Smooth muscle cell (in vitro differentiated cells): ENCODE data around the gene EPHB1. TPM values are rescaled to one million over a fixed set of nuclear protein-coding genes. Genes with fewer than 3 reads are reported as not detected.

Experiments used
- DNase-seq: peaks from one replicate; lab custom pipeline; 2025; ENCODE audit not compliant: unreplicated experiment; lab: John Stamatoyannopoulos, UW
- H2AFZ ChIP-seq: fragments of 200-600 bp; sonication (generic); 2 replicates; pipeline ENCODE4 v1.6.0; 2016; ENCODE audit warnings: antibody characterized with exemption, low read depth, mild to moderate bottlenecking
- H3F3A ChIP-seq: fragments of 200-600 bp; sonication (generic); 2 replicates; pipeline ENCODE4 v1.6.0; 2017; ENCODE audit warnings: antibody characterized with exemption, low read depth
- H3K27ac ChIP-seq: fragments of 200-600 bp; sonication (generic); 2 replicates; pipeline ENCODE4 v1.5.1; 2016; ENCODE audit warnings: low read depth, mild to moderate bottlenecking
- H3K27me3 ChIP-seq: fragments of 200-600 bp; sonication (generic); 2 replicates; pipeline ENCODE4 v1.6.1; 2016; ENCODE audit warnings: low read depth, mild to moderate bottlenecking
- H3K36me3 ChIP-seq: fragments of 200-600 bp; sonication (generic); 2 replicates; pipeline ENCODE4 v1.5.1; 2016; ENCODE audit warnings: low read depth
- H3K4me1 ChIP-seq: fragments of 200-600 bp; sonication (generic); 2 replicates; pipeline ENCODE4 v1.5.1; 2016; ENCODE audit warnings: low read depth
- H3K4me2 ChIP-seq: fragments of 200-600 bp; sonication (generic); 2 replicates; pipeline ENCODE4 v1.6.0; 2016; ENCODE audit warnings: mild to moderate bottlenecking
- H3K4me3 ChIP-seq: fragments of 200-600 bp; sonication (generic); 2 replicates; pipeline ENCODE4 v1.5.1; 2016; ENCODE audit warnings: mild to moderate bottlenecking
- H3K79me2 ChIP-seq: fragments of 200-600 bp; sonication (generic); 2 replicates; pipeline ENCODE4 v1.6.0; 2016; ENCODE audit warnings: low read depth, mild to moderate bottlenecking
- H3K9ac ChIP-seq: fragments of 200-600 bp; sonication (generic); 2 replicates; pipeline ENCODE4 v1.6.0; 2016; ENCODE audit warnings: low read depth
- H3K9me3 ChIP-seq: fragments of 200-600 bp; sonication (generic); replicated peaks from 2 replicates; pipeline ENCODE4 v1.5.1; 2016; ENCODE audit warnings: low read depth
- H4K20me1 ChIP-seq: fragments of 200-600 bp; sonication (generic); 2 replicates; pipeline ENCODE4 v1.6.0; 2016; ENCODE audit warnings: low read depth
- WGBS: methylation state at CpG from one replicate; pipeline ENCODE4 v1.1.7; 2016; ENCODE audit warnings: low lambda C conversion rate; 5-methylcytosine and 5-hydroxymethylcytosine counted together
- polyA plus RNA-seq: library from polyadenylated mRNA; unstranded; fragments of >200 nt; fragmentation: Nextera tagmentation; extraction: Ambion mirVana; gene quantifications from 2 replicates; pipeline ENCODE4 v1.2.1, GENCODE V29; 2016
- total RNA-seq: library from RNA; depleted of rRNA; stranded (reverse); fragments of >200 nt; gene quantifications from 2 replicates; pipeline ENCODE4 v1.2.3, GENCODE V29; 2014
- TF ChIP-seq, protein P1 (sequence below): fragments of 200-600 bp; sonication (generic); IDR thresholded peaks from 2 replicates; pipeline ENCODE4 v1.5.1; 2017; ENCODE audit warnings: borderline replicate concordance, mild to moderate bottlenecking, antibody characterized with exemption; ENCODE audit not compliant: insufficient read depth, poor library complexity, severe bottlenecking

EPHB1 gene
- total and polyA plus RNA-seq, 2 experiments from 2014 or later, result 2.5 to 2.6 TPM

DNA sequence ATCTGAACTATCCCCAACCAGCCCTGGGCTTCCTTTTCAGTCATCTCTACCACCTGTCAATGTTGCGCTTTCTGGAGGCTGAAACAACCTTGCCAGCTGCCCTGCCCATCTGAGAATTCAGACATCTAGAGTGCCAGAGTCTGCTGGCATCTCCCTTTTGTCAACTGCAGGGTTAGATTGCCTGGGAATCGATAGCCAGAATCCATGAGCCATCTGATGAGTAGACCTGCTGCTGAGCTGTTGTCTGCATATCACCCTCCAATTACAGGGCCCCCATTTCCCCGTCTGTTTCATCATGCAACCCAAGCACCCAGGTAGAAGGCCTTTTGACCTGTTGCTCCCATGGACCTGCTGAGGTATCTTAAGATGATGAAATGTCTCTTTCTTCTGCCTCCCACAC lies 280.1 kb downstream of the EPHB1 start:
- DNase-seq, result no peak
- Histone ChIP-seq H3K4me3 (no peak overlapping the region), H3K27me3 (no peaks in the 10 kb centered on the region), H3K4me2 (no peak overlapping the region), H4K20me1 (no peaks in the 10 kb centered on the region), H3F3A (no peaks in the 10 kb centered on the region), H3K79me2 (no peaks in the 10 kb centered on the region), H3K9me3 (no peaks in the 10 kb centered on the region), H2AFZ (no peak overlapping the region), H3K4me1 (no peaks in the 10 kb centered on the region), H3K9ac (no peak overlapping the region), H3K36me3 (no peaks in the 10 kb centered on the region), H3K27ac (no peak overlapping the region)
- TF ChIP-seq, protein P1, sequence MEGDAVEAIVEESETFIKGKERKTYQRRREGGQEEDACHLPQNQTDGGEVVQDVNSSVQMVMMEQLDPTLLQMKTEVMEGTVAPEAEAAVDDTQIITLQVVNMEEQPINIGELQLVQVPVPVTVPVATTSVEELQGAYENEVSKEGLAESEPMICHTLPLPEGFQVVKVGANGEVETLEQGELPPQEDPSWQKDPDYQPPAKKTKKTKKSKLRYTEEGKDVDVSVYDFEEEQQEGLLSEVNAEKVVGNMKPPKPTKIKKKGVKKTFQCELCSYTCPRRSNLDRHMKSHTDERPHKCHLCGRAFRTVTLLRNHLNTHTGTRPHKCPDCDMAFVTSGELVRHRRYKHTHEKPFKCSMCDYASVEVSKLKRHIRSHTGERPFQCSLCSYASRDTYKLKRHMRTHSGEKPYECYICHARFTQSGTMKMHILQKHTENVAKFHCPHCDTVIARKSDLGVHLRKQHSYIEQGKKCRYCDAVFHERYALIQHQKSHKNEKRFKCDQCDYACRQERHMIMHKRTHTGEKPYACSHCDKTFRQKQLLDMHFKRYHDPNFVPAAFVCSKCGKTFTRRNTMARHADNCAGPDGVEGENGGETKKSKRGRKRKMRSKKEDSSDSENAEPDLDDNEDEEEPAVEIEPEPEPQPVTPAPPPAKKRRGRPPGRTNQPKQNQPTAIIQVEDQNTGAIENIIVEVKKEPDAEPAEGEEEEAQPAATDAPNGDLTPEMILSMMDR, result no peak
- 78% methylated on average over 3 of the region's 3 CpGs for WGBS

DNA sequence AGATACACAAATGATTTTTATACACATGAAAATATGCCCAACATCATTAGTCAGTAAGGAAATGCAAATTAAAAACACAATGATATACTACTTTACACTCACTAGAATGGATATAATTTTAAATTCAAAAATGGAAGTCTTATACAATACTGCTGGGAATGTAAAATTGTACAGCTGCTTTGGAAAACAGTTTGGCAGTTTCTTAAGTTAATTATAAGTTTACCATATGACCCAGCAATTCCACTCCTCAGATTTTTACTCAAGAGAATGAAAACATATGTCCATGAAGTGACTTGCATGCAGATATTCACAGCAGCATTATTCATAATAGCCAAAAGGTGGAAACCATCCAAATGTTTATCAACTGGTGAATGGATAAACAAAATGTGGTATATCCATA lies 281.3 kb downstream of the EPHB1 start:
- Histone ChIP-seq H3K4me3 (no peak overlapping the region), H3K36me3 (no peaks in the 10 kb centered on the region), H3K9ac (no peak overlapping the region), H3K27me3 (no peaks in the 10 kb centered on the region), H4K20me1 (no peaks in the 10 kb centered on the region), H3K4me1 (no peaks in the 10 kb centered on the region), H2AFZ (no peak overlapping the region), H3K4me2 (no peak overlapping the region), H3K27ac (no peak overlapping the region), H3F3A (no peaks in the 10 kb centered on the region), H3K79me2 (no peaks in the 10 kb centered on the region), H3K9me3 (no peaks in the 10 kb centered on the region)
- no peak for DNase-seq
- TF ChIP-seq, protein P1, result no peak

DNA sequence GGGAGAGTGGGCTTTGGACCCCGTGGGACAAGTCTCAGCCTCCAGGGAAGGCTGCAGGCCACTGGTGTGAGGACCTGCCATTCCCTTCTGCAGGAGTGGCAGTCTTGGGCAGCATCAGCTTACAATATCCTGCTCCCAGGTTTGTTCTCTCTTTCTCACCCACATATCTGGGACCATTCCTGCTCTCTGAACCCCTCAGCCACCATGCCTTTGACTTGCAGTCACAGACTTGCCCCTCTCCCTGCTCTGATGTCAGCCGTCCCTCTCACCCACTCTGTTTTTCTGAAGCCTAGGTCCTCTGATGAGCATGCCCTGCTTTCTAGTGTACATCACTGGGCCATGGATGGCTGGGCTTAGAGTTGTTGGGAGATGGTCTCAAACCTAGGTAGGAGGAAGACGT lies 282.1 kb downstream of the EPHB1 start:
- DNase-seq, result no peak
- Histone ChIP-seq H3K4me2 (no peak overlapping the region), H3K9ac (no peak overlapping the region), H3K79me2 (no peaks in the 10 kb centered on the region), H3K27ac (no peak overlapping the region), H3F3A (no peaks in the 10 kb centered on the region), H3K4me3 (no peak overlapping the region), H3K27me3 (no peaks in the 10 kb centered on the region), H4K20me1 (no peaks in the 10 kb centered on the region), H3K36me3 (no peaks in the 10 kb centered on the region), H3K9me3 (no peaks in the 10 kb centered on the region), H2AFZ (no peak overlapping the region), H3K4me1 (no peaks in the 10 kb centered on the region)
- TF ChIP-seq, protein P1, result no peak
- WGBS, result 57% methylated on average over 3 of the region's 3 CpGs

DNA sequence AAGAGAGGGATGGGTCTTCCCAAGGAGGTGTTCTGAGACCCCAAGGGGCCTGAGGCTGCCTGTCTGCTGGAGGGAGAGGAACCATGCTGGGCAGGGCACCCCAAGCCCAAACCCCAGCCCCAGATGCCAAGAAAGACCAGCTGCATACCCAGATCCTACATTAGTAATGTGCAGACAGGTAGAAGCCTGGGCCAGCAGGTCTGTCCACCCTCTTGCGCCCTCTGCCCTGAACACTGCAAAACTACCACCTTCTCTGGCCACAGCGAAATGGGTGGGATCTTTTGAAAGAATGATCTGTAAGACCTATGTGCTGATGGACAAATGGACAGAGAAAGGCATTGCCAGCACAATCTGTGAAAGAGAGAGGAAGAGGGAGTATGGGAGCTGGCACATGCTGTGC lies 283.2 kb downstream of the EPHB1 start:
- no peaks in the 10 kb centered on the region for H3K79me2 ChIP-seq

More for the DNA sequence above, 283.2 kb downstream of the EPHB1 start:
- 85% methylated on average over 2 of the region's 2 CpGs for WGBS
- no peaks in the 10 kb centered on the region for H3K4me1 ChIP-seq
- TF ChIP-seq, protein P1, result no peak
- H3K36me3 ChIP-seq, result no peaks in the 10 kb centered on the region
- H3K9me3 ChIP-seq, result no peaks in the 10 kb centered on the region
- no peak overlapping the region for H3K4me3 ChIP-seq
- no peak overlapping the region for H3K27ac ChIP-seq
- no peak for DNase-seq
- no peaks in the 10 kb centered on the region for H3K27me3 ChIP-seq
- H3F3A ChIP-seq, result no peaks in the 10 kb centered on the region
- no peak overlapping the region for H3K4me2 ChIP-seq
- no peak overlapping the region for H2AFZ ChIP-seq
- no peaks in the 10 kb centered on the region for H4K20me1 ChIP-seq
- H3K9ac ChIP-seq, result no peak overlapping the region
